ENCODE data around the gene KCP. TPM values are rescaled to one million over a fixed set of nuclear protein-coding genes. Genes with fewer than 3 reads are reported as not detected.

KCP gene
- total RNA-seq, 3 donors from 2014 or later = 0.33 to 2.2 (median 0.88) TPM

DNA sequence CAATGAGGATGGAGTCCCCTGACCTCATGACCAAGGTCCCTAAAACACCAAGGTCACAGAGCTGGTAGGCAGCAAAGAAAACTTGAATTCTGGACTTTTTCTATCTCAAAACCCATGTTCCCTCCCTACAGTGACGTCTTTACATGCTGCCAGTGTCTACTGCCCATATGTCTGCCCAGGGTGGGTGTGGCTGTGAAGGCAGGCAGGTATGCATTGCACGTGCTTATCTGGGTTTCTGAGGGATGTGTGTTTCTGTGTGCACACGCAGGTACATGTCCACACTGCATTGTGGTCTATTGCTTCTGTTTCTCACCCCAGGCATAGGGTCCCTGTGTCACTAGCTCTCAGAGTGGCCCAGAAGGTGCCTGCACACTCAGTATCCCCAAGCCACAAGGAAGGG is 34.4 kb downstream of the KCP start:
- Histone ChIP-seq H3K27me3 (no peaks in the 10 kb centered on the region), H3K9me3 (no peaks in the 10 kb centered on the region), H3K27ac (no peak overlapping the region), H3K4me3 (no peak overlapping the region), H3K36me3 (no peaks in the 10 kb centered on the region), H3K4me1 (no peaks in the 10 kb centered on the region)
- TF ChIP-seq POLR2AphosphoS5 (IDR thresholded peaks at IDR 0.05) (no peak), POLR2A (IDR thresholded peaks at IDR 0.05) (no peak), CTCF (IDR thresholded peaks at IDR 0.05) (no peak)
- intact Hi-C loops (cut with DNase I; ENCODE audit: low total_unique reads) = no loop called here
- no peak for DNase-seq (ENCODE audit: low spot score in 2 of 2)

GRCh38 chr7:128875523-128875948 is 35.0 kb downstream of the KCP start:
- Histone ChIP-seq H3K36me3 (no peaks in the 10 kb centered on the region), H3K4me3 (no peak overlapping the region), H3K4me1 (no peaks in the 10 kb centered on the region), H3K9me3 (no peaks in the 10 kb centered on the region), H3K27me3 (no peaks in the 10 kb centered on the region), H3K27ac (no peak overlapping the region)
- DNase-seq (ENCODE audit: low spot score in 2 of 2) = no peak
- no peak for TF ChIP-seq POLR2A (IDR thresholded peaks at IDR 0.05)
- no peak for TF ChIP-seq CTCF (IDR thresholded peaks at IDR 0.05)
- no peak for TF ChIP-seq POLR2AphosphoS5 (IDR thresholded peaks at IDR 0.05)
- intact Hi-C loops (cut with DNase I; ENCODE audit: low total_unique reads) = loop anchor here (2.0 kb wide), 1 partner anchor 79 kb away; no protein-coding TSS in a partner anchor

- intact Hi-C loops (cut with DNase I; ENCODE audit: low total_unique reads) = loop anchor here (2.0 kb wide), 1 partner anchor 78 kb away; no protein-coding TSS in a partner anchor
- no peak overlapping the region for H3K27ac ChIP-seq
These were observed 36.1 kb downstream of the KCP start for GRCh38 chr7:128874140-128875031.

GRCh38 chr7:128873234-128873633 is 37.3 kb downstream of the KCP start:
- intact Hi-C loops (cut with DNase I; ENCODE audit: low total_unique reads) = no loop called here
- no peak for TF ChIP-seq POLR2AphosphoS5 (IDR thresholded peaks at IDR 0.05)
- no peak for TF ChIP-seq POLR2A (IDR thresholded peaks at IDR 0.05)
- TF ChIP-seq CTCF (IDR thresholded peaks at IDR 0.05) = no peak

More at GRCh38 chr7:128874140-128875031, 36.1 kb downstream of the KCP start:
- no peak overlapping the region for H3K4me3 ChIP-seq
- no peaks in the 10 kb centered on the region for H3K4me1 ChIP-seq
- DNase-seq (ENCODE audit: low spot score in 2 of 2) = no peak
- no peaks in the 10 kb centered on the region for H3K36me3 ChIP-seq
- H3K9me3 ChIP-seq = no peaks in the 10 kb centered on the region
- no peak for TF ChIP-seq POLR2A (IDR thresholded peaks at IDR 0.05)
- TF ChIP-seq CTCF (IDR thresholded peaks at IDR 0.05) = no peak
- no peak for TF ChIP-seq POLR2AphosphoS5 (IDR thresholded peaks at IDR 0.05)
- no peaks in the 10 kb centered on the region for H3K27me3 ChIP-seq

GRCh38 chr7:128872394-128872824 is 38.1 kb downstream of the KCP start:
- Histone ChIP-seq H3K36me3 (no peaks in the 10 kb centered on the region), H3K27ac (no peak overlapping the region), H3K9me3 (no peaks in the 10 kb centered on the region), H3K27me3 (no peaks in the 10 kb centered on the region), H3K4me3 (no peak overlapping the region), H3K4me1 (no peaks in the 10 kb centered on the region)
- no peak for DNase-seq (ENCODE audit: low spot score in 2 of 2)
- no peak for TF ChIP-seq POLR2A (IDR thresholded peaks at IDR 0.05)
- TF ChIP-seq POLR2AphosphoS5 (IDR thresholded peaks at IDR 0.05) = no peak
- no peak for TF ChIP-seq CTCF (IDR thresholded peaks at IDR 0.05)
- intact Hi-C loops (cut with DNase I; ENCODE audit: low total_unique reads) = no loop called here

More at GRCh38 chr7:128873234-128873633, 37.3 kb downstream of the KCP start:
- no peak overlapping the region for H3K27ac ChIP-seq
- no peak for DNase-seq (ENCODE audit: low spot score in 2 of 2)
- no peak overlapping the region for H3K4me3 ChIP-seq
- no peaks in the 10 kb centered on the region for H3K9me3 ChIP-seq
- H3K27me3 ChIP-seq = no peaks in the 10 kb centered on the region
- no peaks in the 10 kb centered on the region for H3K4me1 ChIP-seq
- no peaks in the 10 kb centered on the region for H3K36me3 ChIP-seq

All from breast epithelium (tissue), 4 donors.